Measurements from ENCODE around the gene LAMB4. TPM values are rescaled to one million over a fixed set of nuclear protein-coding genes. Genes with fewer than 3 reads are reported as not detected.
A peak's percentile ranks its signal among the peaks of the same experiment; 100 is the strongest.

The LAMB4 gene
- total and polyA plus RNA-seq, 12 donors: 0.15 to 0.69 (median 0.25) TPM; not detected in 3

GRCh38 chr7:108086962-108087361 is 43.2 kb downstream of the LAMB4 start:
- no peak for DNase-seq
- H3K9me3 ChIP-seq: no peaks in the 10 kb centered on the region

GRCh38 chr7:108086546-108086945 is 43.6 kb downstream of the LAMB4 start:
- no peak for DNase-seq
- no peak for TF ChIP-seq CTCF (IDR thresholded peaks at IDR 0.05)
- Histone ChIP-seq H3K4me3 (no peak overlapping the region), H3K27ac (no peak overlapping the region), H3K4me1 (no peaks in the 10 kb centered on the region), H3K9me3 (peaks cover 0 to 3% (median 0%) of the 10 kb centered on the region in 11 donors), H3K27me3 (no peaks in the 10 kb centered on the region), H3K36me3 (no peaks in the 10 kb centered on the region)
- no peak for ATAC-seq
- intact Hi-C loops (cut with DNase I): no loop called here
- 82 to 88% methylated on average over 2 of the region's 2 CpGs for WGBS, 2 donors

More at GRCh38 chr7:108086962-108087361, 43.2 kb downstream of the LAMB4 start:
- Histone ChIP-seq H3K4me3 (no peak overlapping the region), H3K27ac (no peak overlapping the region), H3K4me1 (no peaks in the 10 kb centered on the region), H3K36me3 (no peaks in the 10 kb centered on the region), H3K27me3 (no peaks in the 10 kb centered on the region)
- intact Hi-C loops (cut with DNase I): no loop called here
- ATAC-seq: no peak
- WGBS, 2 donors: 83 to 92% methylated on average over 2 of the region's 2 CpGs
- no peak for TF ChIP-seq CTCF (IDR thresholded peaks at IDR 0.05)

GRCh38 chr7:108083980-108084379 is 46.2 kb downstream of the LAMB4 start:
- ATAC-seq: peak in 1 of 8 donors; percentile 33
- peaks cover 0 to 18% (median 15%) of the 10 kb centered on the region in 9 donors for H3K4me1 ChIP-seq
- peaks cover 0 to 9% (median 0%) of the 10 kb centered on the region in 11 donors for H3K9me3 ChIP-seq
- no peak overlapping the region for H3K4me3 ChIP-seq
- no peak for TF ChIP-seq CTCF (IDR thresholded peaks at IDR 0.05)
- no peak overlapping the region for H3K27ac ChIP-seq
- H3K36me3 ChIP-seq: no peaks in the 10 kb centered on the region
- DNase-seq: no peak
- 64 to 77% methylated on average over 1 of the region's 1 CpG for WGBS, 2 donors
- intact Hi-C loops (cut with DNase I): no loop called here
- H3K27me3 ChIP-seq: no peaks in the 10 kb centered on the region

DNA sequence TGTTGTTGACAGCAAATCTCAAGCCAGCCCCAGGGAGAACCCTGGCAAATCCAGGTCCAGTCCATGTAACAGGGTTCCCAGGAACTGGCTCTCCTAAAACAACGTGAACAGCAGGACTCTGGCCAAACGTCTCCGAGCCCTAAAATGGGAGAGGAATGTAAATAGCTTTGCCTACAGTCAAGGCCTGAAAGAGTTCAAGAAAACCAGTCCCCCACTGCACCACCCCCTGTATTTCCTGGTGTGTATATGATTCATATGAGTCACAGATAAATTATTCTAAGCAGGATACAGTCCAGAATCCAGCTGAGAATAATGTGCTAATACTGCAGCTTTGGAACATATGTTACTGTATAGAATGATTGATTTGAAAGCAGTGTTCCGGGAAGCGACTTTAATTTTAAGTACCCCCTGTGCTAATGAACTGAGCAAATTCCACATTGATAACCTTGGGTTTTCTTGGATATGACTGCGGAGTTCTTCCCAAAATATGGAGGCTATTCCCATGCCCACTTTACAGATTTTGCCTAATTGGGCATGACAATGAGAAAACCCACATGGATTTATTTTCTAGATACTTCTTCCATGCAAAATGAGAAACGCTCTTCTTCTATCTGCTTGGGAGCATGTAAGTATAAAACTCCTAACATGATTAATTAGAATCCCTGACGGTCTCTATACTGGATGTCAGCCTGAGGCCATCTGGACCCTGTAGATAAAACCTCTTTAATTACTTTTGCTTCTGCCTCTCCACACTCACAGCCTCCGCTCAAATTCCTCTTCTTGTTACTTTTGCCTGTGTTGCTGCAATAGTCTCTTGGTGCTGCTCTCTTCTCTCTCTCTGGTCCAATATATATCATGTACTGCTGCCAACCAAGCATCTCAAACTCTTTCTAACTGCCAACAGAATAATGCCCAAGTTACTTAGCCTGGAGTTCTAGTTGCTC is 50.2 kb downstream of the LAMB4 start:
- peaks cover 0 to 38% (median 34%) of the 10 kb centered on the region in 9 donors for H3K4me1 ChIP-seq
- H3K4me3 ChIP-seq: no peak overlapping the region
- H3K27me3 ChIP-seq: no peaks in the 10 kb centered on the region
- 54 to 55% methylated on average over 9 of the region's 9 CpGs for WGBS, 2 donors
- TF ChIP-seq CTCF (IDR thresholded peaks at IDR 0.05): no peak
- peak in 6 of 8 donors; percentile 27 to 51 (median 40) for ATAC-seq
- H3K27ac ChIP-seq: peak overlapping the region in 3 of 10 donors; percentile 2 to 68 (median 64)
- no peak for DNase-seq
- peaks cover 0 to 9% (median 0%) of the 10 kb centered on the region in 11 donors for H3K9me3 ChIP-seq
- intact Hi-C loops (cut with DNase I): no loop called here
- H3K36me3 ChIP-seq: no peaks in the 10 kb centered on the region
